IPS-18c (cell line): ENCODE measurements around the gene LITAFD.

Experiments
- H3K4me3 ChIP-seq: 2 replicates; pipeline ENCODE4 v1.7.0; 2013; ENCODE audit warnings: low read depth, mild to moderate bottlenecking, low read length, moderate library complexity; ENCODE audit not compliant: insufficient read depth
- H3K9me3 ChIP-seq: one replicate; pipeline ENCODE4 v1.6.1; 2013; ENCODE audit warnings: mild to moderate bottlenecking, low read length, moderate library complexity; ENCODE audit not compliant: control insufficient read depth, insufficient read depth

LITAFD gene

GRCh38 chr16:8853611-8854010 lies 28.5 kb upstream of the LITAFD start:
- H3K9me3 ChIP-seq, result peaks cover 2% of the 10 kb centered on the region
- no peak overlapping the region for H3K4me3 ChIP-seq

- peaks cover 2% of the 10 kb centered on the region for H3K9me3 ChIP-seq
- no peak overlapping the region for H3K4me3 ChIP-seq
Observed at GRCh38 chr16:8854298-8854948, 27.7 kb upstream of the LITAFD start.

GRCh38 chr16:8855051-8855786 lies 26.9 kb upstream of the LITAFD start:
- H3K9me3 ChIP-seq, result peaks cover 2% of the 10 kb centered on the region
- H3K4me3 ChIP-seq, result no peak overlapping the region

GRCh38 chr16:8855972-8856371 lies 26.2 kb upstream of the LITAFD start:
- H3K4me3 ChIP-seq, result no peak overlapping the region
- peaks cover 2% of the 10 kb centered on the region for H3K9me3 ChIP-seq

- Histone ChIP-seq H3K4me3 (no peak overlapping the region), H3K9me3 (no peaks in the 10 kb centered on the region)
Observed at GRCh38 chr16:8858994-8859912, 22.9 kb upstream of the LITAFD start.

- no peak overlapping the region for H3K4me3 ChIP-seq
- H3K9me3 ChIP-seq, result no peaks in the 10 kb centered on the region
Observed at GRCh38 chr16:8859913-8860881, 22.0 kb upstream of the LITAFD start.

- H3K4me3 ChIP-seq, result no peak overlapping the region
- no peaks in the 10 kb centered on the region for H3K9me3 ChIP-seq
Observed at GRCh38 chr16:8861563-8862308, 20.4 kb upstream of the LITAFD start.

- Histone ChIP-seq H3K9me3 (no peaks in the 10 kb centered on the region), H3K4me3 (no peak overlapping the region)
Observed at GRCh38 chr16:8862309-8863130, 19.6 kb upstream of the LITAFD start.

- Histone ChIP-seq H3K9me3 (no peaks in the 10 kb centered on the region), H3K4me3 (no peak overlapping the region)
Observed at GRCh38 chr16:8863594-8864424, 18.3 kb upstream of the LITAFD start.

- Histone ChIP-seq H3K4me3 (no peak overlapping the region), H3K9me3 (no peaks in the 10 kb centered on the region)
Observed at GRCh38 chr16:8864480-8865110, 17.6 kb upstream of the LITAFD start.

GRCh38 chr16:8865145-8865882 lies 16.8 kb upstream of the LITAFD start:
- Histone ChIP-seq H3K9me3 (no peaks in the 10 kb centered on the region), H3K4me3 (peak overlapping the region; percentile 26; the same call in 1 of the 2 replicates)

- Histone ChIP-seq H3K4me3 (peak overlapping the region; percentile 69), H3K9me3 (no peaks in the 10 kb centered on the region)
Observed at GRCh38 chr16:8866118-8866883, 15.8 kb upstream of the LITAFD start.

- Histone ChIP-seq H3K4me3 (peak overlapping the region; percentile 69), H3K9me3 (no peaks in the 10 kb centered on the region)
Observed at GRCh38 chr16:8866884-8867215, 15.3 kb upstream of the LITAFD start.
